Measurements from ENCODE around the gene POLR1A.

The POLR1A gene

DNA sequence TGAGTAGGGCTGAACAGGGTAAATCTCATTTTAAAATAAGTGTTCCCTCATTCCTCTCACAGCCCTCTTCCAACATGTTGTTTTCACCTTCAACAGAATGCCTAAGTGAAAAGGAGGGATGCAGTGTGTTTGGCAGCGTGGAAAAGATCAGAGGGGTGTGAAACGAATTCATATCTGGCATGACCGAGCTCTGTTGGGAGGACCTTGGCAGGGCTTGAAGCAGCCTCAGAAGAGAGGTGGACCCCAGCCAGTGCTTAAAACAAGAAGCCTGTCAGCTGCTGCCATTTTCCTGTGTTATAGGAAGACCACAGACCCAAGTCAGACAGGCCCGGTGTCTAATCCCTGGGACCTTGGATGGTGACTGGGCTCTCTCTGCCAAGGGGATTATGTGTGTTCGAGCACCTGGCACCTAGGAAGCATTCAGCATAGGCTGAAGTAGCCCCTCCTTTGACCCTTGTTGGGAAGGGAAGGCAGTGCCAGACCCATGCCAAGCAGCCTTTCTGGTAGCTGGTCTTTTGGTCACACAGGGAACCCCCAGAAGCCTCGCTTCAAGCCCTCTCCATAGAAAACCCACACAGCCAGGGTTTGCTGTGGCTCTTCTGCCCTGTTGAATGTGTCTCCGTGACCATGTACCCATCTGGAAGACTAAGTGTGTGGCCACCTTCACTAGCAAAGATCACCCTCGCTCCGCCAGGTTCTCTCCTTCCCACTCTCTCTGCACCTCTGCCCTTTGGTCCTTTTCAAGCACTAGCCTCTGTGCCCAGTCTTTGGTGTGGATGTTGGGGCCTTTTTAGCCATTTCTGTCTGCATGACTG lies 129.4 kb downstream of the POLR1A start:
- TF ChIP-seq MYC (IDR thresholded peaks at IDR 0.05; ENCODE audit: low read depth, low read length): no peak
- no peak for DNase-seq (ENCODE audit: low read depth)
- no peak overlapping the region for H3K4me3 ChIP-seq (ENCODE audit: low read depth, low read length)

GRCh38 chr2:85975581-85975980 lies 130.1 kb downstream of the POLR1A start:
- H3K4me3 ChIP-seq (ENCODE audit: low read depth, low read length): no peak overlapping the region
- TF ChIP-seq, protein P1, sequence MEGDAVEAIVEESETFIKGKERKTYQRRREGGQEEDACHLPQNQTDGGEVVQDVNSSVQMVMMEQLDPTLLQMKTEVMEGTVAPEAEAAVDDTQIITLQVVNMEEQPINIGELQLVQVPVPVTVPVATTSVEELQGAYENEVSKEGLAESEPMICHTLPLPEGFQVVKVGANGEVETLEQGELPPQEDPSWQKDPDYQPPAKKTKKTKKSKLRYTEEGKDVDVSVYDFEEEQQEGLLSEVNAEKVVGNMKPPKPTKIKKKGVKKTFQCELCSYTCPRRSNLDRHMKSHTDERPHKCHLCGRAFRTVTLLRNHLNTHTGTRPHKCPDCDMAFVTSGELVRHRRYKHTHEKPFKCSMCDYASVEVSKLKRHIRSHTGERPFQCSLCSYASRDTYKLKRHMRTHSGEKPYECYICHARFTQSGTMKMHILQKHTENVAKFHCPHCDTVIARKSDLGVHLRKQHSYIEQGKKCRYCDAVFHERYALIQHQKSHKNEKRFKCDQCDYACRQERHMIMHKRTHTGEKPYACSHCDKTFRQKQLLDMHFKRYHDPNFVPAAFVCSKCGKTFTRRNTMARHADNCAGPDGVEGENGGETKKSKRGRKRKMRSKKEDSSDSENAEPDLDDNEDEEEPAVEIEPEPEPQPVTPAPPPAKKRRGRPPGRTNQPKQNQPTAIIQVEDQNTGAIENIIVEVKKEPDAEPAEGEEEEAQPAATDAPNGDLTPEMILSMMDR (IDR thresholded peaks at IDR 0.05; ENCODE audit: low read depth, low read length): no peak
- TF ChIP-seq, protein P2, sequence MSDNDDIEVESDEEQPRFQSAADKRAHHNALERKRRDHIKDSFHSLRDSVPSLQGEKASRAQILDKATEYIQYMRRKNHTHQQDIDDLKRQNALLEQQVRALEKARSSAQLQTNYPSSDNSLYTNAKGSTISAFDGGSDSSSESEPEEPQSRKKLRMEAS (IDR thresholded peaks at IDR 0.05; ENCODE audit: low read depth, low read length): no peak
- TF ChIP-seq POLR2A (IDR thresholded peaks at IDR 0.05; ENCODE audit: extremely low read depth, insufficient read length) (no peak), MYC (IDR thresholded peaks at IDR 0.05; ENCODE audit: low read depth, low read length) (no peak)
- no peak for DNase-seq (ENCODE audit: low read depth)

GRCh38 chr2:85974390-85974789 lies 131.3 kb downstream of the POLR1A start:
- TF ChIP-seq MYC (IDR thresholded peaks at IDR 0.05; ENCODE audit: low read depth, low read length) (no peak), POLR2A (IDR thresholded peaks at IDR 0.05; ENCODE audit: extremely low read depth, insufficient read length) (no peak)
- TF ChIP-seq, protein P1 (IDR thresholded peaks at IDR 0.05; ENCODE audit: low read depth, low read length): no peak
- TF ChIP-seq, protein P2 (IDR thresholded peaks at IDR 0.05; ENCODE audit: low read depth, low read length): no peak
- DNase-seq (ENCODE audit: low read depth): no peak
- no peak overlapping the region for H3K4me3 ChIP-seq (ENCODE audit: low read depth, low read length)

GRCh38 chr2:85972355-85972754 lies 133.3 kb downstream of the POLR1A start:
- DNase-seq (ENCODE audit: low read depth): no peak
- TF ChIP-seq POLR2A (IDR thresholded peaks at IDR 0.05; ENCODE audit: extremely low read depth, insufficient read length): no peak
- TF ChIP-seq MYC (IDR thresholded peaks at IDR 0.05; ENCODE audit: low read depth, low read length): no peak
- TF ChIP-seq, protein P1 (IDR thresholded peaks at IDR 0.05; ENCODE audit: low read depth, low read length): no peak
- TF ChIP-seq, protein P2 (IDR thresholded peaks at IDR 0.05; ENCODE audit: low read depth, low read length): no peak
- no peak overlapping the region for H3K4me3 ChIP-seq (ENCODE audit: low read depth, low read length)

DNA sequence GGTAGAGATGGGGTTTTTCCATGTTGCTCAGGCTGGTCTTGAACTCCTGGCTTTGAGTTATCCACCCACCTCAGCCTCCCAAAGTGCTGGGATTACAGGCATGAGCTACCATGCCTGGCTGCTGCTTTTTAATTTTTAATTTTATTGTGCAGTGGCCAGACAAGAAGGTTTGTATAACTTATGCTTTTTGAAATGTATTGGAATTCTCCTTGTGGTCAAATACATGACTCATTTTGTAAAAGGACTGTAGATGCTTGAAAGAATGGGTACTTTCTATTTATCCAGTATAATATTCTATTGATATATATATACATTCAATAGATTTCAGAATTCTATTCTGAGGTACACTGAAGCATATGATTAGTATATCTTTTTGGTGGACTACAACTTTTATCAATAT lies 134.3 kb downstream of the POLR1A start:
- TF ChIP-seq, protein P2 (IDR thresholded peaks at IDR 0.05; ENCODE audit: low read depth, low read length): no peak
- no peak for TF ChIP-seq MYC (IDR thresholded peaks at IDR 0.05; ENCODE audit: low read depth, low read length)
- no peak for TF ChIP-seq POLR2A (IDR thresholded peaks at IDR 0.05; ENCODE audit: extremely low read depth, insufficient read length)
- TF ChIP-seq, protein P1 (IDR thresholded peaks at IDR 0.05; ENCODE audit: low read depth, low read length): no peak
- no peak overlapping the region for H3K4me3 ChIP-seq (ENCODE audit: low read depth, low read length)
- DNase-seq (ENCODE audit: low read depth): no peak

All from NB4 (cell line).